ENCODE results near the gene ANKMY1. TPM values are rescaled to one million over a fixed set of nuclear protein-coding genes. Genes with fewer than 3 reads are reported as not detected.

The ANKMY1 gene
- total and polyA plus RNA-seq, 2 of the 13 experiments (the other 11 are each of a cell fraction or from before 2014, with no cell fraction given), result 11.7 to 18.8 TPM

GRCh38 chr2:240498171-240498957, 59.4 kb downstream of the ANKMY1 start:
- H3K9ac ChIP-seq (ENCODE audit: insufficient read depth, low read depth, low read length), result no peak overlapping the region
- H3K79me2 ChIP-seq (ENCODE audit: insufficient read depth, low read length), result no peaks in the 10 kb centered on the region
- ChIA-PET CTCF (ENCODE audit: low intra/inter-chr PET ratio, low total read pairs) (no interaction called here), POLR2A (no interaction called here)
- no peak for FAIRE-seq
- DNase-seq (ENCODE audit: low spot score), result no peak
- BruUV-seq (replicated peaks), result no TSS peak
- no peak for ATAC-seq
- H2AFZ ChIP-seq (ENCODE audit: low read length), result no peak overlapping the region
- 97% methylated on average over 13 of the region's 13 CpGs for WGBS (ENCODE audit: low lambda C conversion rate)
- no peak overlapping the region for H3K4me3 ChIP-seq (replicated peaks in 1 of 3; ENCODE audit: insufficient read depth in 1 of 3, low read depth in 2 of 3, low read length in 3 of 3)
- no peak overlapping the region for H3K27ac ChIP-seq (ENCODE audit: extremely low read length, insufficient read depth, low read length)
- H3K9me3 ChIP-seq (ENCODE audit: low read length), result 0 out of 2 replicates have a peak, but pooled peaks cover 3% of the 10 kb centered on the region
- TF ChIP-seq XBP1 (CRISPR knock-in tag; IDR thresholded peaks at IDR 0.05) (no peak), ZFP82 (CRISPR knock-in tag; IDR thresholded peaks at IDR 0.05; ENCODE audit: borderline replicate concordance) (no peak), RELA (CRISPR knock-in tag; IDR thresholded peaks at IDR 0.05) (no peak), BHLHE40 (IDR thresholded peaks at IDR 0.05; ENCODE audit: low read length) (no peak), ZNF501 (CRISPR knock-in tag; IDR thresholded peaks at IDR 0.05) (no peak), STAG1 (CRISPR knock-in tag; IDR thresholded peaks at IDR 0.05) (no peak), NONO (IDR thresholded peaks at IDR 0.05) (no peak), NONO (CRISPR knock-in tag; conservative IDR thresholded peaks at IDR 0.05) (no peak), ATF4 (CRISPR knock-in tag; IDR thresholded peaks at IDR 0.05) (no peak), CHCHD3 (CRISPR knock-in tag; IDR thresholded peaks at IDR 0.05) (no peak), NAIF1 (CRISPR knock-in tag; IDR thresholded peaks at IDR 0.05; ENCODE audit: borderline replicate concordance) (no peak)
- no peaks in the 10 kb centered on the region for H4K20me1 ChIP-seq (ENCODE audit: insufficient read depth, low read length)
- intact Hi-C loops (cut with micrococcal nuclease; ENCODE audit: unreplicated experiment), result no loop called here
- no peak overlapping the region for H3K4me2 ChIP-seq (ENCODE audit: low read depth, low read length)
- no peaks in the 10 kb centered on the region for H3K4me1 ChIP-seq (ENCODE audit: insufficient read depth, low read length)
- H3K36me3 ChIP-seq (replicated peaks in 1 of 2; ENCODE audit: control insufficient read depth in 1 of 2, insufficient read depth in 2 of 2, low read length in 2 of 2), result peaks cover 19 to 22% of the 10 kb centered on the region in 2 experiments; a peak in 4 of 5 replicates
- in situ Hi-C loops (cut with HindIII; ENCODE audit: extremely low pct_ligation_motif_present, low pct_unique_long_range_greater_than_20kb), result no loop called here
- no peaks in the 10 kb centered on the region for H3K27me3 ChIP-seq (ENCODE audit: control insufficient read depth in 1 of 2, insufficient read depth in 2 of 2, low read length in 2 of 2)

All from HepG2 (cell line).